T-helper 1 cell treated with Interleukin-12 subunit alpha and Interleukin-12 subunit beta and Interleukin-4 antibody, amounts not matched to agents 30 μg/mL and 1 μg/mL, for 36 hours (primary cell): ENCODE results near the gene NKX6-2.
"Not testable (repeated sequence)": the region's sequence is repeated elsewhere in the genome, so short reads cannot be mapped to it uniquely, and the experiment has no call there.

Experiments used
- H3K27ac Mint-ChIP-seq: one replicate; pipeline ENCODE4 v1.8.0; 2021; ENCODE audit warnings: mild to moderate bottlenecking, mixed read lengths
- H3K27me3 Mint-ChIP-seq: one replicate; pipeline ENCODE4 v1.8.0; 2021; ENCODE audit warnings: low read depth, mixed read lengths
- H3K36me3 Mint-ChIP-seq: one replicate; pipeline ENCODE4 v1.8.0; 2021; ENCODE audit warnings: low read depth, mixed read lengths
- H3K4me1 Mint-ChIP-seq: one replicate; pipeline ENCODE4 v1.8.0; 2021; ENCODE audit warnings: low read depth, mixed read lengths
- H3K4me3 Mint-ChIP-seq: one replicate; pipeline ENCODE4 v1.8.0; 2021; ENCODE audit warnings: mild to moderate bottlenecking, moderate library complexity, mixed read lengths
- H3K9me3 Mint-ChIP-seq: one replicate; pipeline ENCODE4 v1.8.0; 2021; ENCODE audit warnings: mixed read lengths

Gene NKX6-2

GRCh38 chr10:132793871-132794849 lies 8.2 kb upstream of the NKX6-2 start:
- H3K36me3 Mint-ChIP-seq, result no peaks in the 10 kb centered on the region
- H3K27me3 Mint-ChIP-seq, result peaks cover 4% of the 10 kb centered on the region
- no peak overlapping the region for H3K4me3 Mint-ChIP-seq
- H3K4me1 Mint-ChIP-seq, result no peaks in the 10 kb centered on the region
- H3K27ac Mint-ChIP-seq, result no peak overlapping the region
- H3K9me3 Mint-ChIP-seq, result no peaks in the 10 kb centered on the region

GRCh38 chr10:132793213-132793612 lies 7.3 kb upstream of the NKX6-2 start:
- Mint-ChIP-seq H3K27me3 (peaks cover 7% of the 10 kb centered on the region), H3K9me3 (no peaks in the 10 kb centered on the region), H3K4me3 (no peak overlapping the region), H3K36me3 (no peaks in the 10 kb centered on the region), H3K27ac (no peak overlapping the region), H3K4me1 (no peaks in the 10 kb centered on the region)

GRCh38 chr10:132792796-132793195 lies 6.8 kb upstream of the NKX6-2 start:
- no peak overlapping the region for H3K4me3 Mint-ChIP-seq
- H3K4me1 Mint-ChIP-seq, result no peaks in the 10 kb centered on the region
- no peak overlapping the region for H3K27ac Mint-ChIP-seq
- peaks cover 7% of the 10 kb centered on the region for H3K27me3 Mint-ChIP-seq
- no peaks in the 10 kb centered on the region for H3K9me3 Mint-ChIP-seq
- no peaks in the 10 kb centered on the region for H3K36me3 Mint-ChIP-seq

DNA sequence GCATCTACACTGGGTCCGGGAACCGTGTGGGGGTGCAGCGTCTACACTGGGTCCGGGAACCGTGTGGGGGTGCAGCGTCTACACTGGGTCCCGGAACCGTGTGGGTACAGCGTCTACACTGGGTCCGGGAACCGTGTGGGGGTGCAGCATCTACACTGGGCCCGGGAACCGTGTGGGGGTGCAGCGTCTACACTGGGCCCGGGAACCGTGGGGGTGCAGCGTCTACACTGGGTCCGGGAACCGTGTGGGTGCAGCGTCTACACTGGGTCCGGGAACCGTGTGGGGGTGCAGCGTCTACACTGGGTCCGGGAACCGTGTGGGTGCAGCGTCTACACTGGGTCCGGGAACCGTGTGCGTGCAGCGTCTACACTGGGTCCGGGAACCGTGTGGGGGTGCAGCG lies 6.2 kb upstream of the NKX6-2 start:
- not testable (repeated sequence) for H3K36me3 Mint-ChIP-seq, H3K9me3 Mint-ChIP-seq, H3K4me1 Mint-ChIP-seq, H3K4me3 Mint-ChIP-seq, H3K27ac Mint-ChIP-seq, H3K27me3 Mint-ChIP-seq

GRCh38 chr10:132790934-132791829 lies 5.2 kb upstream of the NKX6-2 start:
- peaks cover 7% of the 10 kb centered on the region for H3K27me3 Mint-ChIP-seq
- H3K4me3 Mint-ChIP-seq, result no peak overlapping the region
- H3K9me3 Mint-ChIP-seq, result no peaks in the 10 kb centered on the region
- no peaks in the 10 kb centered on the region for H3K4me1 Mint-ChIP-seq
- H3K27ac Mint-ChIP-seq, result no peak overlapping the region
- no peaks in the 10 kb centered on the region for H3K36me3 Mint-ChIP-seq

GRCh38 chr10:132790470-132790869 lies 4.5 kb upstream of the NKX6-2 start:
- H3K36me3 Mint-ChIP-seq, result no peaks in the 10 kb centered on the region
- peaks cover 7% of the 10 kb centered on the region for H3K27me3 Mint-ChIP-seq
- no peak overlapping the region for H3K27ac Mint-ChIP-seq
- no peaks in the 10 kb centered on the region for H3K9me3 Mint-ChIP-seq
- no peak overlapping the region for H3K4me3 Mint-ChIP-seq
- no peaks in the 10 kb centered on the region for H3K4me1 Mint-ChIP-seq

- H3K4me1 Mint-ChIP-seq, result no peaks in the 10 kb centered on the region
- no peaks in the 10 kb centered on the region for H3K36me3 Mint-ChIP-seq
- no peak overlapping the region for H3K27ac Mint-ChIP-seq
- no peaks in the 10 kb centered on the region for H3K9me3 Mint-ChIP-seq
- no peak overlapping the region for H3K4me3 Mint-ChIP-seq
- H3K27me3 Mint-ChIP-seq, result peaks cover 7% of the 10 kb centered on the region
These were observed 3.8 kb upstream of the NKX6-2 start for GRCh38 chr10:132789659-132790148.

- Mint-ChIP-seq H3K4me3 (no peak overlapping the region), H3K4me1 (no peaks in the 10 kb centered on the region), H3K27me3 (peaks cover 11% of the 10 kb centered on the region), H3K9me3 (no peaks in the 10 kb centered on the region), H3K36me3 (no peaks in the 10 kb centered on the region), H3K27ac (no peak overlapping the region)
These were observed 2.9 kb upstream of the NKX6-2 start for GRCh38 chr10:132788831-132789219.

- Mint-ChIP-seq H3K4me3 (no peak overlapping the region), H3K36me3 (peaks cover 4% of the 10 kb centered on the region), H3K4me1 (no peaks in the 10 kb centered on the region), H3K27ac (no peak overlapping the region), H3K27me3 (peaks cover 15% of the 10 kb centered on the region), H3K9me3 (no peaks in the 10 kb centered on the region)
These were observed 2.4 kb upstream of the NKX6-2 start for GRCh38 chr10:132788180-132788830.

DNA sequence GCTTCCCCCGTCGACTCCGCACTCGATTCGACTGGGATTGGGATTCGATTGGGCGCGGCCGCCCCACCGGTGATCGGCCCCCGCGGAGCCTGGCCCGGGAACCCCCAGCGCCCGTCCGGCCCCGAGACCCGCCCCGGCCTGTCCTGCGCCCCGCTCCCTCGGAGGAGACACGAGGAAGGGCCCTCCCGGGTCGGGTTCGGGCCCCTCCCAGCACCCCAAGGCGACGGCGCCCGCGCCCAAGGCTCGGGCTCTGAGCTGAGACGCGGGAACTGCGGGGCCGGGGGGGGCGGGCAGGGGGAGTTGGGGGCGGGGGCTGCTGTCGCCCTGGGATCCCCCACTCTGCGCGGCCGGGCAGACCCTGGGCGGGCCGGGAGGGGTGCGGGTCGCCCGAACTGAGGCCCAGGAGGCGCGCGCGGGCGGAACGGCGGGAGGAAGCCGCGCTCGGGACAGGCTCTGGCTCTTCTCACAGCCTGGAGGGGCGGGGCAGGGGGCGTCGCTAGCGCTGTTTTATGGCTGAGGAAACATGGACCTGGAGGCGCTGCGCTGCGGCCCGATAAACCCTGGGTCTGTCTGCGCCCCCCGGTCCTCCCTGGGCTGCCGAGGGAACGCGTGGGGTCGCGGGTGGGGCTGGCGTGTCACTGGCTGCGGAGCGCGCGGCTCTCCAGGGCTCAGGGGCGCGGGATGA lies 1.7 kb upstream of the NKX6-2 start:
- Mint-ChIP-seq H3K4me1 (no peaks in the 10 kb centered on the region), H3K36me3 (peaks cover 9% of the 10 kb centered on the region), H3K9me3 (no peaks in the 10 kb centered on the region), H3K27ac (no peak overlapping the region), H3K27me3 (peaks cover 22% of the 10 kb centered on the region), H3K4me3 (no peak overlapping the region)

DNA sequence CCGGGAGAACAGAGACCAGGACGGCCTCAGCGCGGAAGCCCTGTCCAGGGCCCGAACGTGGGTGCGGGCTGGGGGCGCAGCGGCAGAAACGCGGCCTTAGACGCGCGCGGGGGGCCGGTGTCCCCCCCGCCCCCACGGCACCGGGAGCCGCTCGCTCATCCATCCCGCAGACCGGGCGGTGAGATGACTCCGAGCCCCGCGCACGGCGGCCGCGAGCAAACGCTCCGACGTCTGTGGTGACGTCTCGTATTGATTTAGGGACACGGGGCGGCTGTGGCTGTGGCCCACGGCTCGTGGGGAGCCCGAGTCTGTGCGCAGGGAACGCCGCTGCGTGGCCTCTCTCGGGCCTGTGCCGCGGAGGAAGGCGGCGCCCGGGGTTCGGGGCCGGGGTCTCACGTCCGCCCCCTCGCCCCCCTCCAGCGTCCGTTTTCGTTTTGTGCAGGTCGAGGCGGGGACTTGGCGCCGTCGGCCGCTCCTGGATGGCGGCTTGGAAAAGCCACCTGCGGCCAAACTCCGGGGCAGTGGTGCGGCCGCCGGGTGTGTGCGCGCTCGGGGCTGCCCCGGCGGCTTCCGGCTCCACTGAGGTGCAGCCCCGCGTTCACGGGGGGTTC lies 1.0 kb upstream of the NKX6-2 start:
- Mint-ChIP-seq H3K4me3 (no peak overlapping the region), H3K36me3 (peaks cover 10% of the 10 kb centered on the region), H3K27me3 (peaks cover 22% of the 10 kb centered on the region), H3K4me1 (no peaks in the 10 kb centered on the region), H3K27ac (no peak overlapping the region), H3K9me3 (no peaks in the 10 kb centered on the region)

- no peaks in the 10 kb centered on the region for H3K4me1 Mint-ChIP-seq
- no peaks in the 10 kb centered on the region for H3K9me3 Mint-ChIP-seq
- no peak overlapping the region for H3K27ac Mint-ChIP-seq
- H3K27me3 Mint-ChIP-seq, result peaks cover 22% of the 10 kb centered on the region
- H3K4me3 Mint-ChIP-seq, result no peak overlapping the region
- H3K36me3 Mint-ChIP-seq, result peaks cover 10% of the 10 kb centered on the region
These were observed 533 bp upstream of the NKX6-2 start for GRCh38 chr10:132786476-132786883.

DNA sequence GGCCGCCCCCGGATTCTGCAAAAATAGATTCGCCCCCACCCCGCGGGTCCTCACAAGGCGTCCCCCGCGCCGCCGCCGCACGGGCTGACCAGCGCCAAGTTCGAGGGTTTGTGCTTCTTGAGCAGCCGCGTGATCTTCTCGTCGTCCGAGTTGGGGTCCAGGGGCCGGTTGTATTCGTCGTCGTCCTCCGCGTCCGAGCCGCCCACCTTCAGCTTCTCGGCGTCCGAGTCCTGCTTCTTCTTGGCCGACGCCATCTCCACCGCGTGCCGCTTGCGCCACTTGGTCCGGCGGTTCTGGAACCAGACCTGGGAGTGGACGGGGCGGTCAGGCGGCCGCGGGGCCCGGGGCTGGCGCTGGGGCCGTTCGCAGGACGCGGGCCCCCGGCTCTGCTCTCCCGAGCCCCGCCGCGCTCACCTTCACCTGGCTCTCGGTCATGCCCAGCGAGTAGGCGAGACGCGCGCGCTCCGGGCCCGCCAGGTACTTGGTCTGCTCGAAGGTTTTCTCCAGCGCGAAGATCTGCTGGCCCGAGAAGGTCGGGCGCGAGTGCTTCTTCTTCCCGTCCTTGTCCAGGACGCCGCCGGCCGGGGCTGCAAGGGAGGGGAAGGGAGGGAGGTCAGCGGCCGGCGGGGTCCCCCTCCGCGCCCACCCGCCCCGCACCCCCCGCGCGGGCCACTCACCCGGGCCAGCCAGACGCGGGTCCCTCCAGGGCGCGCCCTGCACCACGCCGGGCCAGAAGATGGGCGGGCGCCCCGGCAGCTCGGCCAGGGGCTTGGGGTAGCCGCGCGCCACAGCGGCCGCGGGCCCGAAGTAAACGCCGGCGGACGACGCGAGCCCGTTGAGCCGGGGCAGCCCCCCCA lies 853 bp downstream of the NKX6-2 start:
- Mint-ChIP-seq H3K27me3 (peaks cover 19% of the 10 kb centered on the region), H3K27ac (no peak overlapping the region), H3K4me3 (no peak overlapping the region), H3K4me1 (no peaks in the 10 kb centered on the region), H3K36me3 (peaks cover 10% of the 10 kb centered on the region), H3K9me3 (no peaks in the 10 kb centered on the region)
